HCT116 (cell line): Measurements from ENCODE around the gene C10orf105. TPM values are rescaled to one million over a fixed set of nuclear protein-coding genes. Genes with fewer than 3 reads are reported as not detected.

Experiments
- ATAC-seq: fragments of 200-7000 bp; cut with Tn5 transposase; 2 replicates; pipeline ENCODE4 v1.9.1; 2020; ENCODE audit warnings: mild to moderate bottlenecking, moderate library complexity
- BruUV-seq: library from RNA; stranded (reverse); fragments of 400-500 nt; replicated peaks from 2 replicates; lab custom pipeline; 2021; lab: Mats Ljungman, UMichigan
- CTCF ChIA-PET: fragments of 300-600 bp; sonication (Branson Sonifier 250); formaldehyde crosslinking; loops from one replicate; lab custom pipeline; 2021; ENCODE audit warnings: antibody characterized with exemption; lab: Charles Lee
- POLR2A ChIA-PET: fragments of 300-600, 350-600 bp; sonication (Branson Sonifier 250); formaldehyde crosslinking; loops from one replicate; lab custom pipeline; 2021; ENCODE audit warnings: antibody characterized with exemption; lab: Charles Lee
- RAD21 ChIA-PET, 2 experiments: fragments of 300-600 bp; sonication (Branson Sonifier 250); formaldehyde crosslinking; loops; one replicate each; lab custom pipeline; 2023; ENCODE audit warnings: low total read pairs in 2 of 2; ENCODE audit not compliant: uncharacterized antibody in 2 of 2, unreplicated experiment in 2 of 2, low non-redundant PET in 1 of 2; lab: Charles Lee
- DNase-seq: peaks from one replicate; pipeline ENCODE4 v3.0.0-alpha.2; 2010; ENCODE audit warnings: low read depth, low spot score
- H2AFZ ChIP-seq: fragments of 200-600 bp; shearing (Covaris generic), sonication (generic); 2 replicates; pipeline ENCODE4 v1.6.1; 2017; ENCODE audit warnings: low read depth, mixed run types, mixed read lengths, antibody characterized with exemption, low read length; ENCODE audit not compliant: poor library complexity, severe bottlenecking
- H3K27ac ChIP-seq: 2 replicates; pipeline ENCODE4 v1.5.1; 2012; ENCODE audit warnings: low read depth, low read length
- H3K27me3 ChIP-seq: fragments of 200-600 bp; sonication (generic); 2 replicates; pipeline ENCODE4 v1.6.1; 2016; ENCODE audit warnings: mixed run types, low read length, mixed read lengths; ENCODE audit not compliant: insufficient read depth
- H3K36me3 ChIP-seq, 2 experiments: fragments of 200-500 bp in 1 of 2; fragments of 200-600 bp in 1 of 2; sonication (Bioruptor generic) in 1 of 2; sonication (generic) in 1 of 2; 2 replicates each; pipeline versions ENCODE4 v1.5.1 to v1.6.1; 2014 to 2016; ENCODE audit warnings: low read length in 2 of 2, inconsistent platforms in 1 of 2, mixed read lengths in 1 of 2, mixed run types in 1 of 2; ENCODE audit not compliant: insufficient read depth in 2 of 2, control insufficient read depth in 1 of 2
- H3K4me1 ChIP-seq, 2 experiments: fragments of 200-600 bp in 1 of 2; sonication (generic) in 1 of 2; 2 replicates each; pipeline versions ENCODE4 v1.5.1 to v1.6.1; 2012 to 2017; ENCODE audit warnings: low read length in 2 of 2, inconsistent platforms in 1 of 2, mild to moderate bottlenecking in 1 of 2, mixed read lengths in 1 of 2, mixed run types in 1 of 2, moderate library complexity in 1 of 2; ENCODE audit not compliant: insufficient read depth in 2 of 2, control insufficient read depth in 1 of 2
- H3K4me2 ChIP-seq: fragments of 200-600 bp; sonication (generic); 2 replicates; pipeline ENCODE4 v1.6.1; 2017; ENCODE audit warnings: mixed run types, low read length, mixed read lengths
- H3K4me3 ChIP-seq, 2 experiments: fragments of 200-600 bp in 1 of 2; sonication (generic) in 1 of 2; replicated peaks in 1 of 2; 2 replicates each; pipeline ENCODE4 v1.5.1; 2011 to 2016; ENCODE audit warnings: low read length in 2 of 2, control low read depth in 1 of 2, low read depth in 1 of 2, mild to moderate bottlenecking in 1 of 2, mixed read lengths in 1 of 2, mixed run types in 1 of 2
- H3K79me2 ChIP-seq: fragments of 200-600 bp; sonication (generic); 2 replicates; pipeline ENCODE4 v1.6.1; 2017; ENCODE audit warnings: mild to moderate bottlenecking, mixed run types, low read length, moderate library complexity, mixed read lengths; ENCODE audit not compliant: insufficient read depth
- H3K9ac ChIP-seq: fragments of 200-600 bp; sonication (generic); 2 replicates; pipeline ENCODE4 v1.6.1; 2016; ENCODE audit warnings: low read length, mixed read lengths
- H3K9me2 ChIP-seq: fragments of 200-600 bp; sonication (generic), shearing (Covaris generic); 2 replicates; pipeline ENCODE4 v1.6.1; 2017; ENCODE audit warnings: mixed run types, mild to moderate bottlenecking, moderate library complexity; ENCODE audit not compliant: insufficient read depth
- H3K9me3 ChIP-seq, 2 experiments: fragments of 200-500 bp in 1 of 2; fragments of 200-600 bp in 1 of 2; sonication (Bioruptor generic) in 1 of 2; sonication (generic) in 1 of 2; 2 replicates each; pipeline ENCODE4 v1.6.1; 2014 to 2017; ENCODE audit warnings: low read length in 2 of 2, mixed read lengths in 2 of 2, inconsistent platforms in 1 of 2, low read depth in 1 of 2, mild to moderate bottlenecking in 1 of 2, mixed run types in 1 of 2, moderate library complexity in 1 of 2; ENCODE audit not compliant: control insufficient read depth in 1 of 2, insufficient read depth in 1 of 2
- H4K20me1 ChIP-seq: fragments of 200-600 bp; sonication (generic), shearing (Covaris generic); 2 replicates; pipeline ENCODE4 v1.6.1; 2017; ENCODE audit warnings: mixed run types, mild to moderate bottlenecking, moderate library complexity; ENCODE audit not compliant: insufficient read depth
- CEBPB ChIP-seq: IDR thresholded peaks from 2 replicates; pipeline ENCODE4 v1.6.1; 2012; ENCODE audit warnings: low read depth
- EGR1 ChIP-seq: IDR thresholded peaks from 2 replicates; pipeline ENCODE4 v1.6.1; 2012; ENCODE audit warnings: low read depth
- ELF1 ChIP-seq: IDR thresholded peaks from 2 replicates; pipeline ENCODE4 v1.6.1; 2012; ENCODE audit warnings: low read depth, borderline replicate concordance
- EZH2 ChIP-seq: fragments of 200-600 bp; sonication (generic); IDR thresholded peaks from 2 replicates; pipeline ENCODE4 v1.6.1; 2017; ENCODE audit warnings: antibody characterized with exemption, mixed run types
- EZH2phosphoT487 ChIP-seq: fragments of 200-600 bp; IDR thresholded peaks from 2 replicates; pipeline ENCODE4 v1.6.1; 2018; ENCODE audit warnings: antibody characterized with exemption, borderline replicate concordance
- FOSL1 ChIP-seq: IDR thresholded peaks from 2 replicates; pipeline ENCODE4 v1.6.1; 2012; ENCODE audit warnings: low read depth
- JUND ChIP-seq: IDR thresholded peaks from 2 replicates; pipeline ENCODE4 v1.6.1; 2012
- POLR2A ChIP-seq: IDR thresholded peaks from 2 replicates; pipeline ENCODE4 v1.7.0; 2011; ENCODE audit warnings: borderline replicate concordance; ENCODE audit not compliant: insufficient read depth, insufficient read length; ENCODE audit errors: extremely low read depth
- POLR2AphosphoS5 ChIP-seq: IDR thresholded peaks from 2 replicates; pipeline ENCODE4 v1.6.1; 2011; ENCODE audit warnings: mild to moderate bottlenecking, low read depth, low read length, moderate library complexity
- REST ChIP-seq: IDR thresholded peaks from 2 replicates; pipeline ENCODE4 v1.6.1; 2012; ENCODE audit warnings: low read depth
- SIN3A ChIP-seq: IDR thresholded peaks from 2 replicates; pipeline ENCODE4 v1.6.1; 2012; ENCODE audit warnings: low read depth
- SP1 ChIP-seq: IDR thresholded peaks from 2 replicates; pipeline ENCODE4 v1.6.1; 2012; ENCODE audit warnings: low read depth
- SRF ChIP-seq: IDR thresholded peaks from 2 replicates; pipeline ENCODE4 v1.6.1; 2012; ENCODE audit warnings: low read depth
- TCF7L2 ChIP-seq: IDR thresholded peaks from 2 replicates; pipeline ENCODE4 v1.7.0; 2011; ENCODE audit warnings: borderline replicate concordance, inconsistent platforms; ENCODE audit not compliant: insufficient read depth, insufficient read length; ENCODE audit errors: extremely low read depth
- YY1 ChIP-seq: IDR thresholded peaks from 2 replicates; pipeline ENCODE4 v1.6.1; 2011; ENCODE audit warnings: low read length, low read depth, moderate library complexity, mild to moderate bottlenecking; ENCODE audit not compliant: insufficient replicate concordance; ENCODE audit errors: extremely low read depth
- ZFX ChIP-seq: fragments of 450-650 bp; IDR thresholded peaks from 2 replicates; pipeline ENCODE4 v1.6.1; 2017
- ZNF274 ChIP-seq: fragments of 200-500 bp; sonication (Bioruptor generic); IDR thresholded peaks from 2 replicates; pipeline ENCODE4 v1.6.1; 2014; ENCODE audit warnings: mild to moderate bottlenecking, low read depth, low read length, inconsistent platforms
- intact Hi-C: fragments of 100-400 bp; cut with micrococcal nuclease; formaldehyde crosslinking; loops from 2 replicates; pipeline ENCODE4 v1.10.0; 2022
- total RNA-seq: library from RNA; stranded (reverse); gene quantifications from one replicate; pipeline ENCODE4 v1.2.1, GENCODE V29; 2021; ENCODE audit not compliant: unreplicated experiment
- TF ChIP-seq, protein P1 (sequence below): IDR thresholded peaks from 2 replicates; pipeline ENCODE4 v1.6.1; 2012
- TF ChIP-seq, protein P2 (sequence below), 3 experiments: fragments of 200-600 bp in 1 of 3; sonication (generic) in 1 of 3; IDR thresholded peaks in 2 of 3; conservative IDR thresholded peaks in 1 of 3; 2 replicates each; pipeline ENCODE4 v1.5.1; 2012 to 2017; ENCODE audit warnings: low read depth in 2 of 3, low read length in 2 of 3, antibody characterized with exemption in 1 of 3, borderline replicate concordance in 1 of 3, control low read depth in 1 of 3, mild to moderate bottlenecking in 1 of 3, mixed read lengths in 1 of 3, mixed run types in 1 of 3, moderate library complexity in 1 of 3; ENCODE audit not compliant: insufficient read depth in 1 of 3

C10orf105 gene
- total RNA-seq, 1 experiment from 2014 or later, result not detected

DNA sequence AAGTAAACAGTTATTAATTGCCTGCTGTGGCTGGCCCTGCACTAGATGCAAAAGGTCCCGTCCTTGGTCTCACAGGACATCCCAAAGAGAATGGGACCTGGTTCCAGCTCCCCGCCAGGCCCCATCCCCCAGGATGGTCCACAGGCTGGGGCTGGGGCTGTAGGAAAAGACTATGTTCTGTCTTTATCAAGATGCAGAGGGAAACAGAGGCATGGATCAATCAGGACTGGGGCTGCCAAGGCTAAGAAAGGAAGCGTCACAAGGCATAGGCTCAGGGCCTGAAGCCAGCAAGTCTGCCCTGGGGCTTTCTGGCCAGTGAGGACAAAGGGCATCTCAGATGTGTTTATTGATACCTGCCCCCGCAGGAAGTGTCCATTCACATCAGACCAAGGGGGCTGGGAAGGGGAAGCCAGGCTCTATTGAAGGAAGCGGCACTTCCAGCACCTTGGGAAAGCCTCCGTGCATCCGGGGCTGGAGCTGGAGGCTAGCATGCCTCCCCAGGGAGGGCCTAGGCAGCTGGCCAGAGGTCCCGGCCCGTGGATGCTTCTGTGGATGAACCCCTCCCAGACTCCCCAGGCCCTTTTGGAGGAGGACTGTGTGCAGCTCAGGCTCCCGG, 48.0 kb upstream of the C10orf105 start:
- Histone ChIP-seq H4K20me1 (no peaks in the 10 kb centered on the region), H3K9ac (peak overlapping the region; percentile 64), H3K27ac (peak overlapping the region; percentile 82), H3K4me2 (peak overlapping the region; percentile 85), H2AFZ (no peak overlapping the region), H3K79me2 (0 out of 2 replicates have a peak, but pooled peaks cover 3% of the 10 kb centered on the region), H3K9me2 (no peaks in the 10 kb centered on the region), H3K36me3 (no peaks in the 10 kb centered on the region), H3K4me3 (peak overlapping the region; percentile 26 to 52), H3K27me3 (no peaks in the 10 kb centered on the region), H3K9me3 (no peaks in the 10 kb centered on the region), H3K4me1 (peaks cover 73 to 98% of the 10 kb centered on the region in 2 experiments)
- TF ChIP-seq ZFX (no peak), ZNF274 (no peak), ELF1 (no peak), SIN3A (no peak), POLR2AphosphoS5 (no peak), CEBPB (no peak), SP1 (no peak), EGR1 (no peak), EZH2 (no peak), SRF (no peak), REST (no peak), POLR2A (no peak), JUND (no peak), EZH2phosphoT487 (no peak), YY1 (no peak), FOSL1 (no peak), TCF7L2 (no peak)
- TF ChIP-seq, protein P1, sequence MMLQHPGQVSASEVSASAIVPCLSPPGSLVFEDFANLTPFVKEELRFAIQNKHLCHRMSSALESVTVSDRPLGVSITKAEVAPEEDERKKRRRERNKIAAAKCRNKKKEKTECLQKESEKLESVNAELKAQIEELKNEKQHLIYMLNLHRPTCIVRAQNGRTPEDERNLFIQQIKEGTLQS, result no peak
- TF ChIP-seq, protein P2, sequence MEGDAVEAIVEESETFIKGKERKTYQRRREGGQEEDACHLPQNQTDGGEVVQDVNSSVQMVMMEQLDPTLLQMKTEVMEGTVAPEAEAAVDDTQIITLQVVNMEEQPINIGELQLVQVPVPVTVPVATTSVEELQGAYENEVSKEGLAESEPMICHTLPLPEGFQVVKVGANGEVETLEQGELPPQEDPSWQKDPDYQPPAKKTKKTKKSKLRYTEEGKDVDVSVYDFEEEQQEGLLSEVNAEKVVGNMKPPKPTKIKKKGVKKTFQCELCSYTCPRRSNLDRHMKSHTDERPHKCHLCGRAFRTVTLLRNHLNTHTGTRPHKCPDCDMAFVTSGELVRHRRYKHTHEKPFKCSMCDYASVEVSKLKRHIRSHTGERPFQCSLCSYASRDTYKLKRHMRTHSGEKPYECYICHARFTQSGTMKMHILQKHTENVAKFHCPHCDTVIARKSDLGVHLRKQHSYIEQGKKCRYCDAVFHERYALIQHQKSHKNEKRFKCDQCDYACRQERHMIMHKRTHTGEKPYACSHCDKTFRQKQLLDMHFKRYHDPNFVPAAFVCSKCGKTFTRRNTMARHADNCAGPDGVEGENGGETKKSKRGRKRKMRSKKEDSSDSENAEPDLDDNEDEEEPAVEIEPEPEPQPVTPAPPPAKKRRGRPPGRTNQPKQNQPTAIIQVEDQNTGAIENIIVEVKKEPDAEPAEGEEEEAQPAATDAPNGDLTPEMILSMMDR (IDR thresholded peaks at IDR 0.05 in 2 of 3, conservative IDR thresholded peaks at IDR 0.05 in 1 of 3; ENCODE audit: borderline replicate concordance in 1 of 3, insufficient read depth in 1 of 3, low read depth in 2 of 3, low read length in 2 of 3), result no peak
- POLR2A ChIA-PET, result interaction anchor here (0.7 to 1.1 kb wide), 2 partner anchors 84 to 552 kb away, joined by 4 to 5 read pairs; partner anchors contain the start of gene PSAP
- peak; percentile 17 for ATAC-seq
- intact Hi-C loops, result no loop called here
- no TSS peak for BruUV-seq
- CTCF ChIA-PET, result interaction anchor here (1.0 to 3.0 kb wide), 6 partner anchors 10 to 281 kb away, joined by 3 to 11 read pairs (median 6); no protein-coding TSS in a partner anchor
- RAD21 ChIA-PET, result interaction anchor here in 1 of 2 experiments (1.2 kb wide), 1 partner anchor 70 kb away, joined by 3 read pairs; no protein-coding TSS in a partner anchor
- no peak for DNase-seq
